ENCODE measurements around the gene SYNE1.

GRCh38 chr6:152554851-152555250 lies 82.3 kb downstream of the SYNE1 start:
- TF ChIP-seq EZH2phosphoT487 (conservative IDR thresholded peaks at IDR 0.05; ENCODE audit: low read length): no peak
- TF ChIP-seq CTCF (IDR thresholded peaks at IDR 0.05; ENCODE audit: insufficient read depth, low read length, poor library complexity, severe bottlenecking): no peak

Data from SU-DHL-6 (cell line).